Right cardiac atrium (tissue), 5 donors: ENCODE data around the gene MAP1LC3C. TPM values are rescaled to one million over a fixed set of nuclear protein-coding genes. Genes with fewer than 3 reads are reported as not detected.
A peak's percentile ranks its signal among the peaks of the same experiment; 100 is the strongest.

Experiments
- ATAC-seq, 2 donors: fragments of 200-7000 bp; cut with Tn5 transposase; one replicate each; pipeline versions ENCODE4 v1.8.0 to v1.9.1; 2020; ENCODE audit warnings: moderate library complexity in 2 of 2, mild to moderate bottlenecking in 1 of 2
- DNase-seq, 3 donors: peaks; one replicate each; pipeline ENCODE4 v3.0.0-alpha.2; 2020
- H3K27ac ChIP-seq: one replicate; pipeline ENCODE4 v1.5.1; 2013; ENCODE audit warnings: mild to moderate bottlenecking, low read length, control low read depth, moderate library complexity
- H3K27me3 ChIP-seq: one replicate; pipeline ENCODE4 v1.6.1; 2013; ENCODE audit not compliant: control insufficient read depth, insufficient read depth
- H3K4me1 ChIP-seq: one replicate; pipeline ENCODE4 v1.6.1; 2013; ENCODE audit warnings: low read length; ENCODE audit not compliant: control insufficient read depth, insufficient read depth
- H3K4me3 ChIP-seq: one replicate; pipeline ENCODE4 v1.5.1; 2013; ENCODE audit warnings: low read length, control low read depth
- H3K9me3 ChIP-seq: one replicate; pipeline ENCODE4 v1.6.1; 2013; ENCODE audit warnings: low read length; ENCODE audit not compliant: control insufficient read depth
- WGBS: extraction: QIAGEN DNeasy Blood & Tissue Kit; methylation state at CpG from one replicate; pipeline ENCODE4 v1.1.7; 2013; 5-methylcytosine and 5-hydroxymethylcytosine counted together
- intact Hi-C, 4 donors: fragments of 100-400 bp; cut with DNase I; formaldehyde crosslinking; loops; one replicate each; pipeline versions ENCODE4 v1.11.0 to v1.14.0; 2022 to 2023
- polyA plus RNA-seq: library from polyadenylated mRNA; stranded (reverse); fragments of 200-250 nt; gene quantifications from one replicate; pipeline ENCODE4 v1.2.3, GENCODE V29; 2013
- total RNA-seq, 4 donors: library from RNA; stranded (reverse); fragmentation: NEBNext Ultra II Directional; extraction: Animal tissue kit (Norgen Biotek cat#: 25700); gene quantifications; one replicate each; pipeline ENCODE4 v1.2.1, GENCODE V29; 2021
- donor health status: healthy with polysubstance abuse.
- donor health status: DM: no; HTN: yes; CAD: no.
- donor health status: DM: no; HTN: no; CAD: no.
- donor health status: DM: no; HTN: yes; CAD: no; lungs with severe emphysema.
- donor health status: DM: yes; HTN: yes; CAD: no.

MAP1LC3C gene
- total and polyA plus RNA-seq, 5 donors: 0.25 to 0.40 (median 0.37) TPM; not detected in 2

GRCh38 chr1:241962153-241962552 lies 36.7 kb downstream of the MAP1LC3C start:
- DNase-seq (no peak), ATAC-seq (no peak)
- Histone ChIP-seq H3K27me3 (no peaks in the 10 kb centered on the region), H3K4me1 (no peaks in the 10 kb centered on the region), H3K27ac (no peak overlapping the region), H3K9me3 (no peaks in the 10 kb centered on the region), H3K4me3 (no peak overlapping the region)
- intact Hi-C loops: no loop called here
- WGBS: 59% methylated on average over 2 of the region's 2 CpGs

- no peak within 1 kb of the TSS for H3K4me3 ChIP-seq
- ATAC-seq (peak in 1 of 2 donors; percentile 22), DNase-seq (peak in 1 of 3 donors; percentile 50)
- no peaks in the 10 kb centered on the region for H3K4me1 ChIP-seq
- H3K27me3 ChIP-seq: no peaks in the 10 kb centered on the region
- H3K9me3 ChIP-seq: no peaks in the 10 kb centered on the region
- intact Hi-C loops: no loop called here
- H3K27ac ChIP-seq: no peak within 1 kb of the TSS
- 90% methylated on average over 33 of the region's 33 CpGs for WGBS
Observed at GRCh38 chr1:241957692-241958494, 41.0 kb downstream of the MAP1LC3C start, which contains the start of gene BECN2. Gene BECN2 (plus strand): TSS chr1:241957767. CDS start chr1:241957767, 0 bp downstream.

GRCh38 chr1:241950390-241950789 lies 48.5 kb downstream of the MAP1LC3C start:
- WGBS: 64% methylated on average over 5 of the region's 5 CpGs
- Histone ChIP-seq H3K9me3 (no peaks in the 10 kb centered on the region), H3K27me3 (no peaks in the 10 kb centered on the region), H3K4me1 (no peaks in the 10 kb centered on the region), H3K27ac (no peak overlapping the region), H3K4me3 (no peak overlapping the region)
- intact Hi-C loops: no loop called here
- DNase-seq (no peak), ATAC-seq (no peak)

- DNase-seq: no peak
- whole genome bisulfite sequencing: 72% methylated on average over 6 of the region's 6 CpGs
- Histone ChIP-seq H3K27ac (no peak overlapping the region), H3K4me3 (no peak overlapping the region), H3K27me3 (no peaks in the 10 kb centered on the region), H3K4me1 (no peaks in the 10 kb centered on the region), H3K9me3 (no peaks in the 10 kb centered on the region)
- intact Hi-C loops: no loop called here
- ATAC-seq: no peak
Observed at GRCh38 chr1:241947354-241947753, 51.5 kb downstream of the MAP1LC3C start.

Other genes with a start within 250 kb of the MAP1LC3C start
- gene EXO1, start 150.9 kb downstream of the MAP1LC3C start, total RNA-seq: under 1 TPM in 2 of 4 donors, not detected in 2; 0.74 to 0.83 TPM
- gene EXO1, start 150.9 kb downstream of the MAP1LC3C start, polyA plus RNA-seq: 0.23 TPM
- gene BECN2, start 41.3 kb downstream of the MAP1LC3C start, total RNA-seq: not detected
- gene BECN2, start 41.3 kb downstream of the MAP1LC3C start, polyA plus RNA-seq: not detected